Measurements from ENCODE around the gene XPNPEP1.

DNA sequence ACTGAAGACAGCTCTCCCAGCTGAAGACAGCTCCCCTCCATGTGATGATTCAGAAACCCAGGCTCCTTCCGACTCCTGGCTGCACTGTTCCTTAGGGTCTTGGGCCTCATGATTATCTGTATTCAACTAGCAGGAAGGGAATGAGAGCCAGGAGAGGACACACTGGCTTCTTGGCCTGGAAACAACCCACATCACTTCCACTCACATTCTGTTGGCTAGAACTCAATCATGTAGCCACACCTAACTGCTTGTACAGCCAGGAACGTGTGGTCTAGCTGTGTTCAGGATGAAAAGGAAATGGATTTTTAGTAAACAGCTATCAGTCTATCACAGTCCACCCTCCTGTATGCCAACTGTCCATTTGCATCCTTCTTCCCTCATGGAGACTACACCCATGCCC lies 30.5 kb upstream of the XPNPEP1 start:
- TF ChIP-seq, protein P1, sequence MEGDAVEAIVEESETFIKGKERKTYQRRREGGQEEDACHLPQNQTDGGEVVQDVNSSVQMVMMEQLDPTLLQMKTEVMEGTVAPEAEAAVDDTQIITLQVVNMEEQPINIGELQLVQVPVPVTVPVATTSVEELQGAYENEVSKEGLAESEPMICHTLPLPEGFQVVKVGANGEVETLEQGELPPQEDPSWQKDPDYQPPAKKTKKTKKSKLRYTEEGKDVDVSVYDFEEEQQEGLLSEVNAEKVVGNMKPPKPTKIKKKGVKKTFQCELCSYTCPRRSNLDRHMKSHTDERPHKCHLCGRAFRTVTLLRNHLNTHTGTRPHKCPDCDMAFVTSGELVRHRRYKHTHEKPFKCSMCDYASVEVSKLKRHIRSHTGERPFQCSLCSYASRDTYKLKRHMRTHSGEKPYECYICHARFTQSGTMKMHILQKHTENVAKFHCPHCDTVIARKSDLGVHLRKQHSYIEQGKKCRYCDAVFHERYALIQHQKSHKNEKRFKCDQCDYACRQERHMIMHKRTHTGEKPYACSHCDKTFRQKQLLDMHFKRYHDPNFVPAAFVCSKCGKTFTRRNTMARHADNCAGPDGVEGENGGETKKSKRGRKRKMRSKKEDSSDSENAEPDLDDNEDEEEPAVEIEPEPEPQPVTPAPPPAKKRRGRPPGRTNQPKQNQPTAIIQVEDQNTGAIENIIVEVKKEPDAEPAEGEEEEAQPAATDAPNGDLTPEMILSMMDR (IDR thresholded peaks at IDR 0.05; ENCODE audit: low read depth, low read length), result no peak
- TF ChIP-seq EZH2phosphoT487 (IDR thresholded peaks at IDR 0.05; ENCODE audit: low read depth), result no peak
